ENCODE measurements around the gene PPP2R2B.

PPP2R2B gene

DNA sequence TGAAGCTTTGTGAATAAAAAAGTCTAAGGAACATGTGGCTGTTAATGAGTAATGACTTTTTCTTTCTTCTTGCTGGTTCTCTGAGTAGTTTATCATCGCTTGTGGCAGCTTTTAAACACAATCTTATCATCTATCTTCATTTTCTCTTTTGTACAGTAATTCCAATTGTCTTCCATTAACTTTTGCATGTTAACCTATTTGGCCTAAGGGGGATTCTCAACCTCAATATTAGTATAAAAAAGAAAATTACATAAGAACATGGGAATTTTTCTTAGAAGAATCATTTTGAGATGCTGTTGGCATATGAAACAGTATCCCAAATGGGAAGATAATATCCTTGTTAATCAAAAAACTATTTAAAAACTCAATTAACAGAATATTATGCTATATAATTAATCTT lies 182.9 kb downstream of the PPP2R2B start:
- DNase-seq, result no peak

DNA sequence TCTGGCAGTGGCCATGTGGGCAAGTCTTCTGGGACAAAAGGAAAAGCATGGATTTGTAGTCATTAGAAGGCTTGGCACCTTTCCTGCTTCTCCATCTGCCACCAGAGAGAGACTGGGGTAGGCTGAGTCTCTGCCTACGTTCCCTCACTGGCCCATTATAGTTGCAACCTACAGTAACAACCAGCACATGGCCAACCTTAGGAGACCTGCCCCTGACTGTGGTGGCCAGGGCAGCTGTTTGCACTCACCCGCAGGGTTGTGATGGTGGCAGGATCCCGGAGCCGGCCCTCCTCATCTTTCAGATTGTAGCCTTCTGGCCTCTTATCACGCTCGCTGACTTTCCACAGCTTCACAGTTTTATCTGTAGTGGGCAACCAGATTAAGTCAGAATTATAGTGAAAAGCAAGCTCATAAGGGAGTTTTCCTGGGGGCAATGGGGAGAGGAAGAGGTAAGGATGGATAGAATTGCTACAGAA lies 187.6 kb downstream of the PPP2R2B start:
- DNase-seq, result no peak

- no peak for DNase-seq
Observed at GRCh38 chr5:146687630-146688029, 190.9 kb downstream of the PPP2R2B start.

- DNase-seq, result no peak
Observed at GRCh38 chr5:146683861-146684260, 194.7 kb downstream of the PPP2R2B start.

GRCh38 chr5:146682899-146683532 lies 195.5 kb downstream of the PPP2R2B start:
- no peak for DNase-seq

DNA sequence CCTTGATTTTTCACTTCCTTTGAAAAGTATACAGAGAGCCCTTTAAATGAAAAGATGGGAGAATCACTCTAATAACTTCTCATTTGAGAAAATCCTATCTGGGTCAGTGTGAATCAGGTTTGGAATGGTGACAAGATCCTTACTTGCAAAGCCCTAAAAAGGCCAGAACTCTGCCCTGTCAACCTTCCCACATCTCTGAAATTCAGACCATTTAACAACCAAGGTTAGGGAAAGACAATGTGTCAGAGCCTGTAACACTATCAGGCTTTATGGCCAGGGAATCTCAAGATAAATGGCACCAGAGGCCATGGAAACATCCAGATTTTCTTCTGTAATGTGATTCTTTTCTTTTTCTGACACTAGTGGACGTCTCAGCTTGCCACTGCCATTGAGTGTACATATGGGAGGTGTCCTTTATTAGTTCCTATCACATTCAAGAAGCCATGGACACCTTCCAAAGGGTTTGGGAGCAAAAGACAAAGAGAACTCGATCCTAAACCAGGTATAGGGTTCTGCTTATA lies 196.9 kb downstream of the PPP2R2B start:
- DNase-seq, result no peak

DNA sequence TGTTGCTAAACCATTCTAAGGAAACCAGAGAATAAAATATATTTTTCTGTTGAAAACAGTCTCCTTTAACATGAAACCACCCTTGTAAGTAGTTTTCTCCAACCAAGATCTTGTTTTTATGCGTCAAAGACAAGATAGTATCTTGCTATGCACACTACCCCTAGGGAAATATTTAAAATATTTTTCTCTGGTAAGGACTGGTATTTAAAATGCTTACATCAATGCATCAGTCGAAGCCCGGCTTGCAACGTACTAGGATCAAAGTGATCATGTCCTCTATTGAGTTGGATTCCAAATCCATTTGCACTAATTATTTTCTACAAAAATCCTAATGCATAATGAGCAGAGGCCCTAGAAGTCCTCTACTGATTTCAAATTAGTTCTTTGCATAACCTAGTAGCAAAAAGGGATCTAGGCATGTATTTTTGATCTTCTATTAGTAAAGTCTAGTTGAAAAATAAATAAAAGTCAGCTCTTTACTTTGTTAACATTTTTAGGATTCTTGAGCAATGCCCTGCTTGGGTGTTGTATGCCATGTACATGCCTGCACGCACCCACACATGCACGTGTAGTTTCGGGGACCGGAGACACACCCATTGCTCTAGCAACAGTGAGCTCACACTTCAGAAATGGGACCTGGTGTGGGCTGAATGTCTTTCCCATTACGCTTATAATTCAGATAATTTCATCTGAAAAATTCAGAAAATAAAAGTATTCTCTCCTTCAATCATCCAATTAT lies 197.5 kb downstream of the PPP2R2B start:
- DNase-seq, result no peak

DNA sequence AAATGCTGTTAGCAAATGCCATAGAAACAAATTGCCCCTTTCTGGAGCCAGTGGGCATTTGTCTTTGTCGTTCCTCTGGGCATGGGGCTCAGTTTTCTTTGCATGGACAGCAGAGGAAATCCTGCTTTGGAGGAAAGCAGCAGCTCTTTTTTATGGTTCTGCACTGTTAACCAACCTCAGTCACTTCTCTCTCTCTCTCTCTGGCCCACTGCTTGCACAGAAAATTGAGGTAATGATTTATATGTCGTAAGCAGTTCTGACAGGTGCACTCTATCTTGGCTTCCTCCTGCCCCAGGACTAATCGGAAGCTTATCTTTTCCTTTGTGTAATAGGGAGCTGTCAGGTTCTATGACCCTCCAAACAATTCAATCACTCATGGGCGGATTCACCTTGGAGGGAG lies 202.9 kb downstream of the PPP2R2B start:
- no peak for DNase-seq

- DNase-seq, result no peak
Observed at GRCh38 chr5:146672866-146673265, 205.7 kb downstream of the PPP2R2B start.

GRCh38 chr5:146671561-146672295 lies 206.8 kb downstream of the PPP2R2B start:
- no peak for DNase-seq

DNA sequence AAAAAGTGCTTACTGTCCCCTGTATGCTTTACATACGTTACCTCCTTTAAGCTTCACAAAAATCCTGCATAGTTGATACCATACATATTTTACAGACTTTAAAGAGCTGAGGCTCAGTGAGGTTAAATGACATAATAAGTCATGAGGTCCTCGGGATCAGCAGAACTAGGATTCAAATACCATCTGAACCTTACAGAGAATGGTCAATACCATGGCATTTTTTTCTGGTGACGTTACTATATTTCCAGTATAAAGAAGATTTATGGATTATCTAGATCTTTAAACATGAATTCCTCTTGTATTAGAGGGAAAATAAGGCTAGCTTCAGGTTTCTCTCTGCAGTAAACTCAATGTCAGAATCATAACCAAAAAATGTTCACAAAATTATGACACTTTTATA lies 208.9 kb downstream of the PPP2R2B start:
- no peak for DNase-seq

GRCh38 chr5:146667633-146668272 lies 210.8 kb downstream of the PPP2R2B start:
- no peak for DNase-seq

DNA sequence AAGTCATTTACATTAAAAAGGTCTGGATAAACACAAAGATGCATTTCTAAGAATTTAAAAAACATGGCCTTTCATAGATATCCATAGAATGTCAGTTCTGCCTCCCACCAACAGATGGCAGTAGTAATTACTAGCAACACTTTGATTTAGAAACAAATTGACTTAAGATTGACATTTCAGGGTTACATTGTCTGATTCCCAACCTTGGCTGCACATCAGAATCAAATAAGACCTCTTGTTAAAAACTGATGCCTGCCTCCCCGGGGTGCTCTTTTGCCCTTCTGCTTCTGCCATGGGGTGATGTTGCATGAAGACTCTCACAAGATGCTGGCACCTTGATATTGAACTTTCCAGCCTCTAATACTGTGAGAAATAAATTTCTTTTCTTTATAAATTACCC lies 216.3 kb downstream of the PPP2R2B start:
- DNase-seq, result no peak

GRCh38 chr5:146660376-146660960 lies 218.1 kb downstream of the PPP2R2B start:
- no peak for DNase-seq

- DNase-seq, result no peak
Observed at GRCh38 chr5:146659961-146660360, 218.6 kb downstream of the PPP2R2B start.

DNA sequence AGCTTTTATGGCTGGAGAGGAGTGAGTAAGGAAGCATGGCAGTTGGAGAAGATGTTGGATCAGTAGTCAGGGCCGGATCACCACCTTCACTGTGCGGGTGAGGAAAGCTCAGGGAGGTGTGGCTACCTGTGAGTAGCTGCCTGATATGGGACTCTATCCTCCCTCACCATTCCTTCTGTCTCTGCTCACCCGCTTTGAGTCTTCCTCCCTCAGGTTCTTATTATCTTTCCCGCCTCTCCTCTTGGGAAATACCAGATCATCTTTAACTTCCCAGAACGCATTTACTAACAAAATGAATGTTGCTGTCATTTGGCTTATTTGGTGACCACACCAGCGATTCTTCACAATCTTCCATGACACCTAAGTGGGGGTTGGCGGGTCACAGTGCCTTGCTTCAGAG lies 221.9 kb downstream of the PPP2R2B start:
- no peak for DNase-seq

DNA sequence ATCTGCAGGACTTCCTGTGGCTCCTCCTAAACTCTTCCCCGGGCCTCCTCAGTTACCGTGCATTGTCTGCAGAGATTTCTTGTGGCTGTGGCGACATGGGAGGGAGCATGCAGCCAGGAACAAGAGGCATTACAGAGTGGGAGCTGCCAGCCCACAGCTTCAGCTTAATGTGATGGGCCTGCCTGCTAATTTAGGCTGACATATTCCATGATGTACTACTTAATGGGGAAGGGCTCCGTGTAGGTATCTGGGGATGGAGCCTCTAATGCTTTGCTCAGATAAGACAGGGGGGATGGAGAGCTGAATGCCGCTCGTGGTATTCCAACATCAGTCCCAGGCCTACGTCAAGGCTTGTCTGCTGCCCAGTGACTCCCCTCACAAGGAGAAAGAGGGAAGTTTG lies 225.0 kb downstream of the PPP2R2B start:
- DNase-seq, result no peak

DNA sequence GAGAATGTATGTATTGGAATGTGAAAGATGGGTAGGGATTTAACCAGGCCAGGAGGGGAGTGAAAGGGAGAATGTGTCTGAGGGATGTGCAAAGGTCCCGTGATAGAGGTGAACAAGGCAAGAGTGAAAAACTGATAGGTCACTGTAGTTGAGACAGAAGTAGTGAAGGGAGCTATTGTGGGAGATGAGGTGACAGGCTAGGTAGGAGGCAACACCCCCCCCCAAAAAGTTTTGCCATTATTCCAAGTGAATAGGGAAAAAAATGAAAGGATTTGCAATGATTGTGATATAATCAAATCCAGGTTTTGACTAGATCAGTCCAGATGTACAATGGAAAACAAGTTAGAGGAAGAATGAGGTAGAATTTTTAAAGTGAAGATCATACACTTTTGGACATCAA lies 226.0 kb downstream of the PPP2R2B start:
- DNase-seq, result no peak

GRCh38 chr5:146647656-146648199 lies 230.8 kb downstream of the PPP2R2B start:
- DNase-seq, result no peak

DNA sequence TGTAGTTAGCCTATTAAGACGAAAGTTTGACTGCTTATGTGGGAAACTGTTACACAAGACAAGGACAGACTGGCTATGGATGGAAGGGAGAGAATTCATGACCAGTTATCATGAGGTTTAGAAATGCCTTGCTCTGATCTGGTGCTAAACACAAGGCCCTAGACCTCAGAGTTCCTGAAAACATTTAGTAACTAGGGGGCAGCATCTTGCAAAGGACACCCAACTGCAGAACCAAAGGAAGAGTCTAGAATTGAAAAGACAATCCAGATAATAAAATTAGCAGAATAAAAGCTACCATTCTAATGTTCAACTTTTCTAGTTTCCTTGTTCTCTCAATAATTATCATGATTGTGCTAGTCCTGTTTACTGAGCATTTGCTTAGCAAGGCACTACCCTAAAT lies 232.1 kb downstream of the PPP2R2B start:
- DNase-seq, result no peak

DNA sequence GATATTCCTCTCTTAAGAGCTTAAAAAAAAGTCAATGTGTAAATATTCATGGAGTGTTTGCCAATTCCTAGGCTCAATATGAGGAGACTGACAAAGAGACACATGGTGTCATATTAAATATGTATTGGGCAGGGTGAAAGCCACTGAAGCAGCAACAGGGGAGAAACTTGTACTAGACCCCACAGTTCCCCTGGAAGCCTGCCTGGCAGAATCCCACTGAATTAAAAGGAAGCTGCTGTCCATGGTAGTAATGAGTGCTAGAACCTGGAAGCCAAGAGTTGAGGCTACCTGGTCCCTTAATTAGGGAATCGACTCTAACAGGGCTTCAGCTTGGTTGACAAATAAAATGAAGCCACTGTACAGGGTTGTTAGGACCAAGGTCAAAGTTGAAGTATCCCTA lies 233.2 kb downstream of the PPP2R2B start:
- no peak for DNase-seq

GRCh38 chr5:146644831-146645230 lies 233.7 kb downstream of the PPP2R2B start:
- DNase-seq, result no peak

DNA sequence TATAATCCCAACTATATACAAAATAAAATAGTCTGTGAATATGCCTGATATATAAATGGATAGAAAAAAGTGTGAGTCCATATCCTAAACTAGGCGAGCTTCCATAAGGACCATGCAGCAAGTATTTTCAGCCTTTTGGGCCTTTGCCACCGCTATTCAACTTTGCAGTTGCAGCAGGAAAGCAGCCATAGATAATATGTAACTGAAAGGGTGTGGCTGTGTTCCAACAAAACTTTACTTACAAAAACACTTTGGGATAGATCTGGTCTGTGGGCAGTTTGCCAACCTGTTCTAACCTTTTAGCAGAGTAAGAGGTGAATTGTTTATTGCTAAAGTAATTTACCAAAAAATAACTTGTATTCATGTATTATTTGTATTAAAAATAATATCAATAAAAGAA lies 234.8 kb downstream of the PPP2R2B start:
- DNase-seq, result no peak

All from CD4-positive, alpha-beta T cell treated with Interferon gamma for 1 hour (primary cell).